Neural cell (in vitro differentiated cells): ENCODE data around the gene ANAPC10. TPM values are rescaled to one million over a fixed set of nuclear protein-coding genes. Genes with fewer than 3 reads are reported as not detected.

Experiments
- H2AFZ ChIP-seq: fragments of 200-600, 300-800 bp; sonication (generic), shearing (Covaris generic); 2 replicates; pipeline ENCODE4 v1.6.0; 2014; ENCODE audit warnings: low read depth, mild to moderate bottlenecking, antibody characterized with exemption, low read length, moderate library complexity
- H3F3A ChIP-seq: fragments of 200-600 bp; shearing (Covaris generic); 2 replicates; pipeline ENCODE4 v1.6.1; 2016; ENCODE audit warnings: mild to moderate bottlenecking, moderate library complexity, mixed read lengths, antibody characterized with exemption, low read length; ENCODE audit not compliant: insufficient read depth, poor library complexity, severe bottlenecking
- H3K27ac ChIP-seq: fragments of 200-600, 300-800 bp; sonication (generic), shearing (Covaris generic); 2 replicates; pipeline ENCODE4 v1.5.1; 2014; ENCODE audit warnings: mild to moderate bottlenecking, low read length, moderate library complexity
- H3K27me3 ChIP-seq: fragments of 300-800, 200-600 bp; sonication (generic), shearing (Covaris generic); 2 replicates; pipeline ENCODE4 v1.6.0; 2014; ENCODE audit warnings: mild to moderate bottlenecking, low read depth, low read length, moderate library complexity; ENCODE audit not compliant: insufficient read depth
- H3K36me3 ChIP-seq: fragments of 300-800, 200-600 bp; sonication (generic), shearing (Covaris generic); 2 replicates; pipeline ENCODE4 v1.5.1; 2014; ENCODE audit warnings: mild to moderate bottlenecking, antibody characterized with exemption, low read length, moderate library complexity; ENCODE audit not compliant: insufficient read depth
- H3K4me2 ChIP-seq: fragments of 300-800, 200-600 bp; sonication (generic), shearing (Covaris generic); 2 replicates; pipeline ENCODE4 v1.6.0; 2014; ENCODE audit warnings: mild to moderate bottlenecking, low read length
- H3K4me3 ChIP-seq: fragments of 300-800, 200-600 bp; sonication (generic), shearing (Covaris generic); 2 replicates; pipeline ENCODE4 v1.5.1; 2014; ENCODE audit warnings: mild to moderate bottlenecking, low read length, moderate library complexity
- H3K79me2 ChIP-seq: fragments of 200-600 bp; shearing (Covaris generic); replicated peaks from 2 replicates; pipeline ENCODE4 v1.6.0; 2014; ENCODE audit warnings: mild to moderate bottlenecking, low read length, moderate library complexity; ENCODE audit not compliant: insufficient read depth
- H3K9ac ChIP-seq: fragments of 300-800, 200-600 bp; sonication (generic), shearing (Covaris generic); 2 replicates; pipeline ENCODE4 v1.6.1; 2016; ENCODE audit warnings: mild to moderate bottlenecking, low read length, mixed read lengths
- H3K9me2 ChIP-seq: fragments of 200-600 bp; shearing (Covaris generic); 2 replicates; pipeline ENCODE4 v1.6.1; 2016; ENCODE audit warnings: mild to moderate bottlenecking, low read length, mixed read lengths; ENCODE audit not compliant: insufficient read depth
- H3K9me3 ChIP-seq: fragments of 200-600, 300-800 bp; sonication (generic), shearing (Covaris generic); 2 replicates; pipeline ENCODE4 v1.6.1; 2016; ENCODE audit warnings: mild to moderate bottlenecking, mixed run types, low read length, moderate library complexity, mixed read lengths
- H4K20me1 ChIP-seq: fragments of 200-600 bp; shearing (Covaris generic); 2 replicates; pipeline ENCODE4 v1.6.1; 2016; ENCODE audit warnings: mild to moderate bottlenecking, mixed run types; ENCODE audit not compliant: insufficient read depth
- CTCF ChIP-seq: fragments of 450-650 bp; IDR thresholded peaks from 2 replicates; pipeline ENCODE4 v1.5.1; 2014; ENCODE audit warnings: antibody characterized with exemption, mild to moderate bottlenecking, moderate library complexity; ENCODE audit not compliant: poor library complexity, severe bottlenecking
- EP300 ChIP-seq: fragments of 450-650 bp; conservative IDR thresholded peaks from 2 replicates; pipeline ENCODE4 v1.6.1; 2014; ENCODE audit warnings: antibody characterized with exemption, mild to moderate bottlenecking, moderate library complexity; ENCODE audit not compliant: poor library complexity, severe bottlenecking
- EZH2 ChIP-seq: fragments of 200-600, 300-800 bp; shearing (Covaris generic), sonication (generic); IDR thresholded peaks from 2 replicates; pipeline ENCODE4 v1.6.1; 2014; ENCODE audit warnings: antibody characterized with exemption, low read length, borderline replicate concordance, mild to moderate bottlenecking; ENCODE audit not compliant: insufficient read depth, poor library complexity, severe bottlenecking
- MXI1 ChIP-seq: fragments of 450-650 bp; conservative IDR thresholded peaks from 2 replicates; pipeline ENCODE4 v1.6.1; 2014; ENCODE audit warnings: antibody characterized with exemption, mild to moderate bottlenecking; ENCODE audit not compliant: poor library complexity, severe bottlenecking
- POLR2AphosphoS5 ChIP-seq: IDR thresholded peaks from 2 replicates; pipeline ENCODE4 v1.6.1; 2012
- RAD21 ChIP-seq: fragments of 450-650 bp; conservative IDR thresholded peaks from 2 replicates; pipeline ENCODE4 v1.6.1; 2014; ENCODE audit warnings: antibody characterized with exemption, mild to moderate bottlenecking, moderate library complexity
- REST ChIP-seq: IDR thresholded peaks from 2 replicates; pipeline ENCODE4 v1.6.1; 2012; ENCODE audit warnings: borderline replicate concordance
- SMC3 ChIP-seq: fragments of 450-650 bp; conservative IDR thresholded peaks from 2 replicates; pipeline ENCODE4 v1.6.1; 2014; ENCODE audit warnings: antibody characterized with exemption, mild to moderate bottlenecking, moderate library complexity; ENCODE audit not compliant: poor library complexity
- TAF1 ChIP-seq: IDR thresholded peaks from 2 replicates; pipeline ENCODE4 v1.6.1; 2012; ENCODE audit warnings: low read depth
- polyA plus RNA-seq: library from polyadenylated mRNA; depleted of rRNA; stranded (reverse); fragments of >200 nt; gene quantifications from 2 replicates; pipeline ENCODE4 v1.2.3, GENCODE V29; 2014

The ANAPC10 gene
- polyA plus RNA-seq, 1 donor from 2014 or later: 37.7 TPM

GRCh38 chr4:144975718-144976117, 122.3 kb downstream of the ANAPC10 start:
- no peak overlapping the region for H3K9ac ChIP-seq
- H3K4me3 ChIP-seq: no peak overlapping the region
- TF ChIP-seq EZH2 (no peak), POLR2AphosphoS5 (no peak), TAF1 (no peak), RAD21 (no peak), SMC3 (no peak), REST (no peak), CTCF (no peak), MXI1 (no peak), EP300 (no peak)
- H2AFZ ChIP-seq: no peak overlapping the region
- no peaks in the 10 kb centered on the region for H4K20me1 ChIP-seq
- no peaks in the 10 kb centered on the region for H3K9me2 ChIP-seq
- H3K36me3 ChIP-seq: no peaks in the 10 kb centered on the region
- H3K9me3 ChIP-seq: no peaks in the 10 kb centered on the region
- H3K4me2 ChIP-seq: no peak overlapping the region
- no peaks in the 10 kb centered on the region for H3K27me3 ChIP-seq
- no peaks in the 10 kb centered on the region for H3F3A ChIP-seq
- H3K27ac ChIP-seq: no peak overlapping the region
- H3K79me2 ChIP-seq: no peaks in the 10 kb centered on the region

- H3K27ac ChIP-seq: no peak overlapping the region
- H3K9ac ChIP-seq: no peak overlapping the region
- H3K4me2 ChIP-seq: no peak overlapping the region
- H3F3A ChIP-seq: no peaks in the 10 kb centered on the region
- no peaks in the 10 kb centered on the region for H3K27me3 ChIP-seq
- no peaks in the 10 kb centered on the region for H4K20me1 ChIP-seq
- H3K9me2 ChIP-seq: no peaks in the 10 kb centered on the region
- no peaks in the 10 kb centered on the region for H3K9me3 ChIP-seq
- no peak overlapping the region for H3K4me3 ChIP-seq
- TF ChIP-seq CTCF: no peak
- TF ChIP-seq REST: no peak
- no peak for TF ChIP-seq EP300
- no peak for TF ChIP-seq RAD21
- no peak for TF ChIP-seq TAF1
- no peak for TF ChIP-seq MXI1
- no peak for TF ChIP-seq SMC3
- no peaks in the 10 kb centered on the region for H3K79me2 ChIP-seq
- no peaks in the 10 kb centered on the region for H3K36me3 ChIP-seq
- H2AFZ ChIP-seq: no peak overlapping the region
These were observed 127.4 kb downstream of the ANAPC10 start for GRCh38 chr4:144970597-144970996.
